Keratinocyte (primary cell): ENCODE results near the gene MAP3K5. TPM values are rescaled to one million over a fixed set of nuclear protein-coding genes. Genes with fewer than 3 reads are reported as not detected.

Source experiments
- DNase-seq: peaks from one replicate; pipeline ENCODE4 v3.0.0-alpha.2; 2011; ENCODE audit warnings: low read depth, missing footprints, low spot score
- FAIRE-seq: peaks from 2 replicates; lab custom pipeline; 2011; peaks lifted over from hg19 to GRCh38; lab: Jason Lieb, UNC
- H2AFZ ChIP-seq: 2 replicates; pipeline ENCODE4 v1.6.0; 2012; ENCODE audit warnings: low read length, control low read depth, inconsistent platforms; ENCODE audit not compliant: control insufficient read depth
- H3K27ac ChIP-seq: 2 replicates; pipeline ENCODE4 v1.5.1; 2011; ENCODE audit warnings: low read length; ENCODE audit not compliant: control insufficient read depth, insufficient read depth
- H3K27me3 ChIP-seq: 3 replicates; pipeline ENCODE4 v1.6.0; 2011; ENCODE audit warnings: low read length; ENCODE audit not compliant: control insufficient read depth, insufficient read depth; ENCODE audit errors: extremely low read depth
- H3K36me3 ChIP-seq, 2 experiments: 2 replicates in 1 of 2; 3 replicates in 1 of 2; pipeline ENCODE4 v1.5.1; 2011; ENCODE audit warnings: low read length in 2 of 2, mild to moderate bottlenecking in 1 of 2; ENCODE audit not compliant: control insufficient read depth in 2 of 2, insufficient read depth in 2 of 2; ENCODE audit errors: extremely low read depth in 1 of 2
- H3K4me1 ChIP-seq: 3 replicates; pipeline ENCODE4 v1.5.1; 2011; ENCODE audit warnings: low read length; ENCODE audit not compliant: control insufficient read depth, insufficient read depth; ENCODE audit errors: extremely low read depth
- H3K4me2 ChIP-seq: 3 replicates; pipeline ENCODE4 v1.6.0; 2011; ENCODE audit warnings: low read depth, low read length; ENCODE audit not compliant: control insufficient read depth, insufficient read depth; ENCODE audit errors: extremely low read depth
- H3K4me3 ChIP-seq, 3 experiments: fragments of 200-600 bp in 1 of 3; sonication (generic) in 1 of 3; 2 replicates in 2 of 3; 3 replicates in 1 of 3; pipeline ENCODE4 v1.5.1; 2011 to 2016; ENCODE audit warnings: low read length in 3 of 3, mild to moderate bottlenecking in 3 of 3, control low read depth in 2 of 3, inconsistent platforms in 1 of 3, low read depth in 1 of 3, mixed read lengths in 1 of 3, mixed run types in 1 of 3, moderate library complexity in 1 of 3; ENCODE audit not compliant: control insufficient read depth in 2 of 3, insufficient read depth in 2 of 3; ENCODE audit errors: extremely low read depth in 1 of 3
- H3K79me2 ChIP-seq: 2 replicates; pipeline ENCODE4 v1.6.0; 2012; ENCODE audit warnings: low read length; ENCODE audit not compliant: control insufficient read depth, insufficient read depth
- H3K9ac ChIP-seq: 3 replicates; pipeline ENCODE4 v1.6.0; 2011; ENCODE audit warnings: low read length; ENCODE audit not compliant: control insufficient read depth, insufficient read depth; ENCODE audit errors: extremely low read depth
- H3K9me1 ChIP-seq: 3 replicates; pipeline ENCODE4 v1.6.0; 2011; ENCODE audit warnings: low read length; ENCODE audit not compliant: control insufficient read depth, insufficient read depth; ENCODE audit errors: extremely low read depth
- H3K9me3 ChIP-seq: 2 replicates; pipeline ENCODE4 v1.5.1; 2012; ENCODE audit warnings: low read depth, low read length; ENCODE audit not compliant: control insufficient read depth
- H4K20me1 ChIP-seq: 3 replicates; pipeline ENCODE4 v1.6.0; 2011; ENCODE audit warnings: low read length; ENCODE audit not compliant: control insufficient read depth, insufficient read depth; ENCODE audit errors: extremely low read depth
- EZH2 ChIP-seq: IDR thresholded peaks from one replicate; pipeline ENCODE4 v1.6.1; 2012; ENCODE audit warnings: inconsistent platforms, mild to moderate bottlenecking, low read length, moderate library complexity
- dilution Hi-C: fragments of 300-500 bp; cut with MboI; formaldehyde crosslinking; loops from one replicate; pipeline ENCODE4 v1.7.0; 2020; ENCODE audit warnings: low sequenced_read_pairs; ENCODE audit not compliant: extremely low pct_ligation_motif_present
- polyA plus RNA-seq, 5 experiments: library from polyadenylated mRNA; depleted of rRNA in 3 of 5; stranded (reverse) in 3 of 5; stranded (forward) in 1 of 5; unstranded in 1 of 5; fragments of >200 nt; gene quantifications; 1 replicate in 1 of 5; 2 replicates in 3 of 5; 3 replicates in 1 of 5; pipeline versions ENCODE4 v1.2.1 to v1.2.3, GENCODE V29; 2011 to 2012; ENCODE audit warnings: missing spikeins in 2 of 5, low read depth in 1 of 5, low replicate concordance in 1 of 5
- TF ChIP-seq, protein P1 (sequence below), 3 experiments: IDR thresholded peaks in 1 of 3; conservative IDR thresholded peaks in 1 of 3; optimal IDR thresholded peaks in 1 of 3; 2 replicates in 2 of 3; 3 replicates in 1 of 3; pipeline versions ENCODE3 to v1.5.1; 2011; ENCODE audit warnings: low read length in 3 of 3, mild to moderate bottlenecking in 3 of 3, moderate library complexity in 2 of 3, control low read depth in 1 of 3, inconsistent platforms in 1 of 3; ENCODE audit not compliant: insufficient read depth in 2 of 3; ENCODE audit errors: extremely low read depth in 1 of 3

The MAP3K5 gene
- polyA plus RNA-seq, 1 donor (not counting 4 experiments of a cell fraction or from before 2014, with no cell fraction given): 3.4 TPM

DNA sequence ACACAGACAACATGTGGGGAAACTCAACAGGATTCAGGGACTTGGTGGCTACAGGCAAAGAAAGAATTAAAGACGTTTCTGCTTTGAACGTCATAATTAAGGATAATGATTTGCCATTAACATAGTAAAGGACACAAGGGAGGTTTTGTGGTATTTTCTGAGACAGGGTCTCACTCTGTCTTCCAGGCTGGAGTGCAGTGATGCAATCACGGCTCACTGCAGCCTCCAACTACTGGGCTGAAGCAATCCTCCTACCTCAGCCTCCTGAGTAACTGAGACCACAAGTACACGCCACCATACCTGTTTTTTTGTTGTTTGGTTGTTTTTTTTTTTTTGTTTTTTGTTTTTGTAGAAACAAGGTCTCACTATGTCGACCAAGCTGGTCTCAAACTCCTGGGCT lies 62.4 kb downstream of the MAP3K5 start:
- Histone ChIP-seq H3K27ac (no peak overlapping the region), H3K9me3 (no peaks in the 10 kb centered on the region), H3K4me3 (no peak overlapping the region), H2AFZ (no peak overlapping the region), H4K20me1 (no peaks in the 10 kb centered on the region), H3K4me1 (peaks cover 2% of the 10 kb centered on the region), H3K79me2 (no peaks in the 10 kb centered on the region), H3K9ac (no peak overlapping the region), H3K4me2 (no peak overlapping the region), H3K27me3 (no peaks in the 10 kb centered on the region), H3K36me3 (no peaks in the 10 kb centered on the region), H3K9me1 (no peaks in the 10 kb centered on the region)
- no peak for TF ChIP-seq EZH2
- TF ChIP-seq, protein P1, sequence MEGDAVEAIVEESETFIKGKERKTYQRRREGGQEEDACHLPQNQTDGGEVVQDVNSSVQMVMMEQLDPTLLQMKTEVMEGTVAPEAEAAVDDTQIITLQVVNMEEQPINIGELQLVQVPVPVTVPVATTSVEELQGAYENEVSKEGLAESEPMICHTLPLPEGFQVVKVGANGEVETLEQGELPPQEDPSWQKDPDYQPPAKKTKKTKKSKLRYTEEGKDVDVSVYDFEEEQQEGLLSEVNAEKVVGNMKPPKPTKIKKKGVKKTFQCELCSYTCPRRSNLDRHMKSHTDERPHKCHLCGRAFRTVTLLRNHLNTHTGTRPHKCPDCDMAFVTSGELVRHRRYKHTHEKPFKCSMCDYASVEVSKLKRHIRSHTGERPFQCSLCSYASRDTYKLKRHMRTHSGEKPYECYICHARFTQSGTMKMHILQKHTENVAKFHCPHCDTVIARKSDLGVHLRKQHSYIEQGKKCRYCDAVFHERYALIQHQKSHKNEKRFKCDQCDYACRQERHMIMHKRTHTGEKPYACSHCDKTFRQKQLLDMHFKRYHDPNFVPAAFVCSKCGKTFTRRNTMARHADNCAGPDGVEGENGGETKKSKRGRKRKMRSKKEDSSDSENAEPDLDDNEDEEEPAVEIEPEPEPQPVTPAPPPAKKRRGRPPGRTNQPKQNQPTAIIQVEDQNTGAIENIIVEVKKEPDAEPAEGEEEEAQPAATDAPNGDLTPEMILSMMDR (optimal IDR thresholded peaks at IDR 0.05 in 1 of 3, IDR thresholded peaks at IDR 0.05 in 1 of 3, conservative IDR thresholded peaks at IDR 0.05 in 1 of 3; ENCODE audit: extremely low read depth in 1 of 3, insufficient read depth in 2 of 3, low read length in 3 of 3): no peak
- FAIRE-seq (no peak), DNase-seq (no peak)
- dilution Hi-C loops: no loop called here

DNA sequence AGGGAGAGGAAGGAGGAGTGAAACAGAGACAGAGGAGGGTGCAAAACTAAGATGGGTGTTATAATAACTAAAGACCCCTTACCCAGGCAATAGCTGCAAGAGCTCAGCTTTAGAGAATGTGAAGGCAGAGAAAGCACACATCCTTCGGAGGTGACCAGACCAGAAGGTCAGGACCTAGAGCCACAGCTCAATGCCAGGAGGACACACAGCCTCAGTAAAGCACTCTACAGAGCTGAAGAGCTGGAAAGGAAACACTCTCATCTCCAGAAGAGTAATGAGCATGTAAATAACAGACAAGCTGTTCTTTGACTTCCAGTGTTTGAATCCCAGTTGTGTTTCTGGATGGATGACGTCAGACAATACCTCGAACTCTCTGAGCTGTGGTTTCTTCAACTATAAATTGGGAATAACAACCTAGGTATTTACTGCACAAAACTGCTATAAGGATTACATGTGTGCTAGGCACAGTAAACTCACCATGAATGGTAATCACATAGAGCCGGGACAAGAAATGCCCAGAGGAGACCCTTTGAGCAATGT lies 63.2 kb downstream of the MAP3K5 start:
- no peak overlapping the region for H2AFZ ChIP-seq
- H4K20me1 ChIP-seq: no peaks in the 10 kb centered on the region
- FAIRE-seq: no peak
- peaks cover 2% of the 10 kb centered on the region for H3K4me1 ChIP-seq
- H3K36me3 ChIP-seq: no peaks in the 10 kb centered on the region
- no peak overlapping the region for H3K9ac ChIP-seq
- H3K9me3 ChIP-seq: no peaks in the 10 kb centered on the region
- no peak overlapping the region for H3K27ac ChIP-seq
- no peaks in the 10 kb centered on the region for H3K9me1 ChIP-seq
- DNase-seq: no peak
- no peak overlapping the region for H3K4me3 ChIP-seq
- TF ChIP-seq EZH2: no peak
- TF ChIP-seq, protein P1 (optimal IDR thresholded peaks at IDR 0.05 in 1 of 3, IDR thresholded peaks at IDR 0.05 in 1 of 3, conservative IDR thresholded peaks at IDR 0.05 in 1 of 3; ENCODE audit: extremely low read depth in 1 of 3, insufficient read depth in 2 of 3, low read length in 3 of 3): no peak
- dilution Hi-C loops: no loop called here
- no peaks in the 10 kb centered on the region for H3K79me2 ChIP-seq
- no peaks in the 10 kb centered on the region for H3K27me3 ChIP-seq
- H3K4me2 ChIP-seq: no peak overlapping the region
